Activated gamma-delta T cell treated with anti-CD3 and anti-CD28 coated beads, Interleukin-2, amount 50 U/mL, for 16 hours (primary cell): ENCODE data around the gene HCFC2.
A peak's percentile ranks its signal among the peaks of the same experiment; 100 is the strongest.

Experiments
- DNase-seq: peaks from one replicate; pipeline ENCODE4 v3.0.0-alpha.2; 2020; ENCODE audit warnings: low read depth

HCFC2 gene

DNA sequence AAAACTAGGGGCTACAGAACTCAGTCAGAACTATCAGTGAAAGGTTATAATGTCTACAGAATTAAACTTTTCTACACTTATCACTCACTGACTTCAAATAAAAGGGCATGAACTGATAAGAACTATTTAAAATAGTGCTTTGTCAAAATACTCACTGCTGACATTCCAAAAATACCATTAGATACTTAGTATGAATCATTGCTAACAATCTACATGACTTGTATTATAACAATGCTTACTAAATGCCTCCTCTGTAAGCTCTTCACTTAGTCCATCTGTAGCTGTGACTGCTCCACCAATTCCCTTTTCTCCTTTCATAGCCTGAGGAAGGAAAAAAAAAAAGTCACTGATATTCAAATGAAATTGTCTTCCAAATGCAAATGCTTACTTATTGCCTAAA, 56.7 kb downstream of the HCFC2 start:
- no peak for DNase-seq

DNA sequence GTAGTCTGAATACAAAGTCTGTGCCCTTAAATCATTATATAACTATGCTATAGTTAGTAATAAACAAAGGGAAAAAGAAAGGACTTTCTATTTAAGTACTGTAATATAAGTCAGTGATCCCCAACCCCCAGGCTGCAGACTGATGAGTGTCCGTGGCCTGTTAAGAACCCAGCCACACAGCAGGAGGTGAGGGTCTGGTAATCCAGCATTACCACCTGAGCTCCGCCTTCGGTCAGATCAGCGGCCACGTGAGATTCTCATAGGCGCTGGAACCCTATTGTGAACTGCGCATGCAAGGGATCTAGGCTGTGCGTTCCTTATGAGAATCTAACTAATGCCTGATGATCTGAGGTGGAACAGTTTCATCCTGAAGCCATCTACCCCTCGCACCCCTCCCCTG, 58.0 kb downstream of the HCFC2 start:
- DNase-seq: no peak

GRCh38 chr12:104126548-104126947, 62.2 kb downstream of the HCFC2 start:
- no peak for DNase-seq

- no peak for DNase-seq
Measured at GRCh38 chr12:104130760-104131159, 66.4 kb downstream of the HCFC2 start.

- DNase-seq: no peak
Measured at GRCh38 chr12:104131609-104132008, 67.3 kb downstream of the HCFC2 start.

- no peak for DNase-seq
Measured at GRCh38 chr12:104132351-104132956, 68.1 kb downstream of the HCFC2 start.

- no peak for DNase-seq
Measured at GRCh38 chr12:104133321-104133720, 69.0 kb downstream of the HCFC2 start.

DNA sequence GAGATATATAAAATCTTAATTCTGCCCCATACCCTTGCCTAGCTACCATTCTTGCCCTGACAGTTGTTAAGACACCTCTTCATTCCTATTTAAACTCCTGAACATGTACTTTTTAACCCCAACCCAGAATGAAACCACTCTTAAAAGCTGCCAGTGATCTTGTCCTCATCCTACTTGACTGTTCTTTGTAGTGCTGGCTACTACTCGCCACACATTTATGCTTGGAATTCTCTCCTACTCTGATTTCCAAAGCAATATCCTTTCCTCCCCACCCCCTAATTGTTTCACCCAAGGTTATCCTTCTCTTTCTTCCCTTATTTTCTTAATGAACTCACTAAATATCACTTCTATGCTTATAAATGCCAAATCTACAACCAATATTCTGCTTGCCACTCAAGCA, 69.5 kb downstream of the HCFC2 start:
- DNase-seq: no peak

- no peak for DNase-seq
Measured at GRCh38 chr12:104134882-104135281, 70.6 kb downstream of the HCFC2 start.

- no peak for DNase-seq
Measured at GRCh38 chr12:104136577-104136976, 72.2 kb downstream of the HCFC2 start.

GRCh38 chr12:104137001-104137901, 72.9 kb downstream of the HCFC2 start:
- peak; percentile 39 for DNase-seq

DNA sequence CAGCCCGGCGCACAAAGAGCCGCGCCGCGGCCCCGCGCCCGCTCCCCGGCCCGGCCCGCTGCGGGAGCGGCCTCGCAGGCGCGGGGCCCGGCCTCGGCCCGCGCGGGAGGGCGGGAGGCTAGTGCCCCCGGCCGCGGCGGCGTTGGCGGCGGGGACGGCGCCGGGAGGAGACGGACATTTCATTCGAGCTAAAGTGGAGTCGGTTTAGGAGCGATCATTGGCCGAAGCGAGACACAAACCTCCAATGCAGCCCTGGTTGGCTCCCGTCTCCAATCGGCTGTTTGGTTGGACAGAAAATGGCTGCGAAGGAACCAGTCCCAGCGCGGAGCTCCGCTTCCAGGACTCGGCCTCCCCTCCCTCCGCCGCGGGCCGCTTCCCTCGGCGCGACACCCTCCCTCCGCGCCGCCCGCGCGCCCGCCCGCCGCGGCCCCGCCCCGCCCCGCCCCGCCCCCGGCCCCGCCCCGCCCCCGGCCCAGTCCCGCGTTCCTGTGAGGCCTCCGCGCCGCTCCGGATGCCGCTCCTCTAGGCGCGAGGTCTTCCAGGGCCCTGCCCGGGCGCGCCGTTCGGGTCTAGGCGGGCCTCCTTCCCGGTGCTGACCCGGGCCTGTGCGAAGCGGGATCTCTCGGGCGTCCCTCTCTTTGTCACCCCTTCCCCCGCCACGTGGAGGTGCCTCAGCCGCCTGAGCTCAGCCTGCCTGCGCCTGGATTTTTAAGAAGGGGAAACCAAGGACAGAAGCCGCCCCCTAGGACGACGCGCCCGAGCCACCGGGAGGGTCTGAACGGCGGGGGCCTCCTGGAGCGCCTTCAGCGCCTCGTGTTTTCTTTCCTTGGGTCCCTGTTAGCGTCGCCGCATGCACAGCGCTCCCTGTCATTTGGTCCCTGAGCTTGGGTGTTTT, 73.8 kb downstream of the HCFC2 start, which contains the start of gene NFYB:
Gene NFYB, minus strand, starts transcription at position 309 of the 895 bp plus-strand sequence. CDS start 2,757 bp downstream, outside the sequence.
- peak; percentile 82 for DNase-seq

DNA sequence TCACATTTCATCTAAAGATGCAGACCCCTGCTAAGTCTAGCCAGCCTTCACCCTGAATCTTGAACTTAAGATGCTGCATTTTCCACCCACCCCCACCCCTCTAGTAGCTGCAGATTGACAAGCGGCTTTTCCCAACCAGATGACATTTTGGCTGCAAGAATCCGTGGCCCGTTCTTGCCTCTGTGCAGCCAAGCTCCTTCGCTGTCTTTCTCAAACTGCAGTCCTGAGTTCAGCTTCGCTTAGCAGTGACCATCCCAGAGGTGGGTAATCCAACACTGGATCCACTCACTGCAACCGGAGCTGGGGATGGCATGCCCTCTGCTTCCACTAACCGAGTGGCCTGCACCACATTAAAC, 74.4 kb downstream of the HCFC2 start:
- DNase-seq: no peak

- no peak for DNase-seq
Measured at GRCh38 chr12:104142543-104142942, 78.2 kb downstream of the HCFC2 start.

- DNase-seq: no peak
Measured at GRCh38 chr12:104143002-104143401, 78.7 kb downstream of the HCFC2 start.

- DNase-seq: no peak
Measured at GRCh38 chr12:104143918-104144317, 79.6 kb downstream of the HCFC2 start.

DNA sequence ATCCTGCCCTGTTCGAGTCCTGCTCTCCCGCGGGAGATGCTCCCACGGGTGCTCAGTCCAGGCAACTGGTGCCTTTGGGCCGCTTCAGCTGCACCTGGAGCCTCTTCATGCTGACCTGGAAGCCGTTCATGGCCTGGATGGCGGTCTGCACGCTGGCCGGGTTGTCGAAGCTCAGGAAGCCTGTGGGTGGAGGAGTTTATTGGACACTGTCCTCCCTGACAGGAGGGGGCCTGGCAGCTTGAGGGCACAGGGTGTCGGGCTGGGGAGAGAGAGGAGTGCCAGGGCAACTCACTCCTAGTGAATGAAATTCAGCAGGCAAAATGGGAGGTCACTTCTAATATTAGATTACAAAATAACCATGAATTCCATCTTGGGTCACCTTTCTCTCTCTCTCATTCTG, 83.0 kb downstream of the HCFC2 start:
- DNase-seq: no peak

GRCh38 chr12:104150416-104150815, 86.1 kb downstream of the HCFC2 start:
- DNase-seq: no peak

- DNase-seq: no peak
Measured at GRCh38 chr12:104152685-104153241, 88.4 kb downstream of the HCFC2 start.

- no peak for DNase-seq
Measured at GRCh38 chr12:104154286-104154685, 90.0 kb downstream of the HCFC2 start.

GRCh38 chr12:104154806-104155205, 90.5 kb downstream of the HCFC2 start:
- no peak for DNase-seq
